GM12878 (cell line): ENCODE data around the gene NR2C2AP. TPM values are rescaled to one million over a fixed set of nuclear protein-coding genes. Genes with fewer than 3 reads are reported as not detected.

Source experiments
- ATAC-seq: fragments of 200-7000 bp; cut with Tn5 transposase; 3 replicates; pipeline ENCODE4 v1.9.1; 2020; ENCODE audit warnings: mild to moderate bottlenecking, moderate library complexity
- BruUV-seq: library from RNA; stranded (reverse); fragments of 400-500 nt; replicated peaks from 2 replicates; lab custom pipeline; 2021; lab: Mats Ljungman, UMichigan
- CTCF ChIA-PET: fragments of 300-600 bp; sonication (Branson Sonifier 250); formaldehyde crosslinking; extraction: SDS; loops from one replicate; lab custom pipeline; 2021; ENCODE audit warnings: inconsistent platforms; lab: Yijun Ruan, JAX
- POLR2A ChIA-PET: fragments of 350-600 bp; formaldehyde crosslinking; extraction: SDS; loops from one replicate; lab custom pipeline; 2021; ENCODE audit warnings: inconsistent platforms; lab: Charles Lee
- RAD21 ChIA-PET: fragments of 300-600 bp; sonication (Branson Sonifier 250); formaldehyde crosslinking; loops from one replicate; lab custom pipeline; 2023; ENCODE audit warnings: antibody characterized with exemption; ENCODE audit not compliant: unreplicated experiment; lab: Charles Lee
- SMC1A ChIA-PET: fragments of 300-600 bp; sonication (Branson Sonifier 250); formaldehyde crosslinking; loops from one replicate; lab custom pipeline; 2023; ENCODE audit not compliant: unreplicated experiment, uncharacterized antibody; lab: Charles Lee
- DNase-seq: peaks from one replicate; pipeline ENCODE4 v3.0.0-alpha.2; 2011; ENCODE audit warnings: low read depth, low spot score
- FAIRE-seq: peaks from 3 replicates; lab custom pipeline; 2011; peaks lifted over from hg19 to GRCh38; lab: Jason Lieb, UNC
- H2AFZ ChIP-seq: 2 replicates; pipeline ENCODE4 v1.6.0; 2011; ENCODE audit warnings: low read depth, low read length, control low read depth; ENCODE audit not compliant: control insufficient read depth
- H3K27ac ChIP-seq: 2 replicates; pipeline ENCODE4 v1.5.1; 2011; ENCODE audit warnings: control low read depth; ENCODE audit not compliant: control insufficient read depth, insufficient read depth
- H3K27me3 ChIP-seq, 2 experiments: replicated peaks in 1 of 2; 2 replicates each; pipeline versions ENCODE4 v1.6.0 to v1.6.1; 2011; ENCODE audit warnings: low read length in 1 of 2; ENCODE audit not compliant: control insufficient read depth in 2 of 2, insufficient read depth in 2 of 2
- H3K36me3 ChIP-seq, 2 experiments: 2 replicates each; pipeline ENCODE4 v1.5.1; 2011; ENCODE audit warnings: low read length in 1 of 2; ENCODE audit not compliant: control insufficient read depth in 2 of 2, insufficient read depth in 2 of 2
- H3K4me1 ChIP-seq: 2 replicates; pipeline ENCODE4 v1.6.1; 2011; ENCODE audit warnings: mild to moderate bottlenecking, low read length, moderate library complexity, mixed read lengths; ENCODE audit not compliant: control insufficient read depth, insufficient read depth
- H3K4me2 ChIP-seq: 2 replicates; pipeline ENCODE4 v1.6.0; 2011; ENCODE audit warnings: control low read depth; ENCODE audit not compliant: control insufficient read depth, insufficient read depth
- H3K4me3 ChIP-seq: fragments of 200-600 bp; sonication (generic); 2 replicates; pipeline ENCODE4 v1.5.1; 2016
- H3K79me2 ChIP-seq: 2 replicates; pipeline ENCODE4 v1.6.0; 2011; ENCODE audit warnings: low read length; ENCODE audit not compliant: control insufficient read depth, insufficient read depth
- H3K9ac ChIP-seq: 2 replicates; pipeline ENCODE4 v1.8.0; 2011; ENCODE audit warnings: low read length, control low read depth, mixed read lengths; ENCODE audit not compliant: control insufficient read depth, insufficient read depth
- H3K9me3 ChIP-seq: replicated peaks from 3 replicates; pipeline ENCODE4 v1.5.1; 2011; ENCODE audit warnings: mild to moderate bottlenecking, low read length; ENCODE audit not compliant: control insufficient read depth, insufficient read depth
- H4K20me1 ChIP-seq: 2 replicates; pipeline ENCODE4 v1.6.0; 2011; ENCODE audit not compliant: control insufficient read depth, insufficient read depth
- ATF7 ChIP-seq: fragments of 450-650 bp; IDR thresholded peaks from 2 replicates; pipeline ENCODE4 v1.6.1; 2016; ENCODE audit warnings: low read depth, mild to moderate bottlenecking
- BCL3 ChIP-seq: IDR thresholded peaks from 2 replicates; pipeline ENCODE4 v1.6.1; 2011; ENCODE audit warnings: borderline replicate concordance, low read depth, mild to moderate bottlenecking, moderate library complexity, low read length; ENCODE audit not compliant: insufficient read depth, poor library complexity, severe bottlenecking
- BMI1 ChIP-seq: fragments of 450-650 bp; IDR thresholded peaks from 2 replicates; pipeline ENCODE4 v1.6.1; 2016; ENCODE audit warnings: mild to moderate bottlenecking, moderate library complexity, borderline replicate concordance
- BRCA1 ChIP-seq: IDR thresholded peaks from 2 replicates; pipeline ENCODE4 v1.6.1; 2011; ENCODE audit warnings: low read depth, low read length, improper control_type of control experiment
- CBX5 ChIP-seq: sonication (generic); IDR thresholded peaks from 2 replicates; pipeline ENCODE4 v1.6.1; 2016; ENCODE audit warnings: low read depth, moderate library complexity, mild to moderate bottlenecking, inconsistent platforms
- CEBPB ChIP-seq, 2 experiments: fragments of 150-350 bp in 1 of 2; IDR thresholded peaks; 2 replicates each; pipeline ENCODE4 v1.6.1; 2012 to 2014; ENCODE audit warnings: low read depth in 2 of 2, low read length in 2 of 2, borderline replicate concordance in 1 of 2, inconsistent platforms in 1 of 2
- CREB1 ChIP-seq: IDR thresholded peaks from 2 replicates; pipeline ENCODE4 v1.6.1; 2012; ENCODE audit warnings: low read depth, mild to moderate bottlenecking, inconsistent platforms
- CREM ChIP-seq: IDR thresholded peaks from 2 replicates; pipeline ENCODE4 v1.6.1; 2014; ENCODE audit warnings: antibody characterized with exemption, low read depth
- EED ChIP-seq: sonication (generic); IDR thresholded peaks from 2 replicates; pipeline ENCODE4 v1.6.1; 2016; ENCODE audit warnings: antibody characterized with exemption, low read depth
- IKZF2 ChIP-seq, 2 experiments: fragments of 450-650 bp; IDR thresholded peaks; 2 replicates each; pipeline ENCODE4 v1.6.1; 2017; ENCODE audit warnings: mild to moderate bottlenecking in 2 of 2, moderate library complexity in 2 of 2
- MTA3 ChIP-seq: IDR thresholded peaks from 2 replicates; pipeline ENCODE4 v1.6.1; 2012; ENCODE audit warnings: low read length, inconsistent platforms, borderline replicate concordance
- POLR2AphosphoS2 ChIP-seq: IDR thresholded peaks from 2 replicates; pipeline ENCODE4 v1.6.1; 2011; ENCODE audit warnings: low read depth, mild to moderate bottlenecking, low read length, improper control_type of control experiment, moderate library complexity
- POLR2AphosphoS5 ChIP-seq: IDR thresholded peaks from 2 replicates; pipeline ENCODE4 v1.6.1; 2011; ENCODE audit warnings: mild to moderate bottlenecking, low read length, inconsistent platforms
- SMAD5 ChIP-seq: IDR thresholded peaks from 2 replicates; pipeline ENCODE4 v1.6.1; 2016; ENCODE audit warnings: antibody characterized with exemption, low read depth
- SPI1 ChIP-seq: IDR thresholded peaks from 2 replicates; pipeline ENCODE4 v1.6.1; 2011; ENCODE audit warnings: low read depth, mild to moderate bottlenecking, low read length, moderate library complexity, borderline replicate concordance; ENCODE audit not compliant: insufficient read depth
- SREBF1 ChIP-seq: IDR thresholded peaks from 2 replicates; pipeline ENCODE4 v1.6.1; 2012; ENCODE audit warnings: mild to moderate bottlenecking, low read length
- TCF12 ChIP-seq: IDR thresholded peaks from 2 replicates; pipeline ENCODE4 v1.6.1; 2011; ENCODE audit warnings: low read depth, mild to moderate bottlenecking, low read length
- WGBS: methylation state at CpG from one replicate; pipeline ENCODE4 v1.1.6; 2016; ENCODE audit warnings: low lambda C conversion rate; ENCODE audit not compliant: insufficient replicate concordance, insufficient coverage; ENCODE audit errors: missing lambda C conversion rate; 5-methylcytosine and 5-hydroxymethylcytosine counted together
- in situ Hi-C: fragments of 300-500 bp; cut with MboI; formaldehyde crosslinking; loops from 9 replicates; pipeline ENCODE4 v1.14.3; 2018; ENCODE audit warnings: mixed read lengths
- intact Hi-C: fragments of 100-400 bp; cut with micrococcal nuclease; formaldehyde crosslinking; loops from one replicate; pipeline ENCODE4 v1.14.2; 2022; ENCODE audit not compliant: unreplicated experiment
- polyA plus RNA-seq, 11 experiments: library from polyadenylated mRNA; depleted of rRNA in 4 of 11; unstranded in 6 of 11; stranded (reverse) in 5 of 11; fragments of >200 nt; fragmentation: Nextera tagmentation in 4 of 11; fragmentation: Illumina TruSeq in 1 of 11; extraction: Ambion mirVana in 4 of 11; extraction: Trizol in 1 of 11; gene quantifications; 1 replicate in 1 of 11; 2 replicates in 10 of 11; pipeline versions ENCODE4 v1.2.1 to v1.2.3, GENCODE V29; 2011 to 2016; ENCODE audit warnings: inconsistent platforms in 2 of 11, missing spikeins in 2 of 11, low read depth in 1 of 11
- total RNA-seq, 4 experiments: library from RNA; depleted of rRNA in 3 of 4; stranded (reverse); fragments of >200 nt in 3 of 4; fragmentation: Illumina TruSeq in 1 of 4; extraction: Trizol in 1 of 4; gene quantifications; 2 replicates each; pipeline versions ENCODE4 v1.2.1 to v1.2.3, GENCODE V29; 2013 to 2021
- TF ChIP-seq, protein P1 (sequence below): fragments of 450-650 bp; formaldehyde crosslinking; IDR thresholded peaks from 2 replicates; pipeline ENCODE4 v1.5.0; 2022; ENCODE audit warnings: mild to moderate bottlenecking, missing genetic modification characterization

The NR2C2AP gene
- total and polyA plus RNA-seq, 10 of the 15 experiments (the other 5 are each of a cell fraction or from before 2014, with no cell fraction given) = 21.5 to 44.8 (median 28.1) TPM

GRCh38 chr19:19157808-19158207, 45.4 kb downstream of the NR2C2AP start (continued):
- no peak for TF ChIP-seq BCL3
- TF ChIP-seq CEBPB (IDR thresholded peaks at IDR 0.05; ENCODE audit: borderline replicate concordance in 1 of 2, low read depth in 2 of 2, low read length in 2 of 2) = no peak
- no peak for TF ChIP-seq SREBF1
- no peak for TF ChIP-seq BRCA1
- TF ChIP-seq CBX5 = no peak

DNA sequence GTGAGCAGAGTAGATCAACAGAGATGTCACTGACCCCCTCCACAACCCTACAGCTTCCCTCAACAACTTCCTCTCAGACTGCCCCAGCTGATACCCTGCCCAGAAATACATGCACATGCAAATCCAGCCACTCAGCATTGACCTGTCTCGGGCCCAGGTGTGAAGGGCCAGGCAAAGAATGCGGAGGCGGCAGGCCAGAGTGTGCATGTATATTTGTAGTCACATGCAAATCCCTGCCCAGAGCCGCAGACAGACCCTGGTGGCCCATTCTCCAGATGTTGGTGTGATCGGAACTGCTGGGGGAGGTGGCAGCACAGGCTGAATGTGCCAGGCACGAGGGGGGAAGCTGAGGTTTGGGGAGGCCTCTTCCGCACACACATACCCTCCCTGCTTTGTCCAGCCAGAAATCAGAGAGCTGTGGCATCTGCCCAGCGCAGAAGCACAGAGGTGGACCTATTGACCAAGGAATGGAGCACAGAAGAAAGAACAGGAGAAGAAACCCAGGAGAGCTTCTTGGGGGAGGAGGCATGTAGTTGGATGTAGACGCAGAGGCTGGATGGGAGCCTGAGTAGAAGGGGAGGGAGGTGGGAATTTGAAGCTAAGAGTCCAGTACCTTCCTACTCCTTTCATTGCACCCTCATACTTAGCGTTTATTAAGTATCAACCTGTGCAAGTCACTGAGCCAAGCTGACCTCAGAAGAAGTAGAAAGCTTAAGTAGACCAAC, 47.6 kb downstream of the NR2C2AP start:
- DNase-seq (peak; percentile 84), ATAC-seq (peak; percentile 69), FAIRE-seq (peak; percentile 54)
- ChIA-PET POLR2A (interaction anchor here (0.9 to 7.7 kb wide), 6 partner anchors 10 to 442 kb away, joined by 3 to 74 read pairs (median 7); partner anchors contain the start of genes BORCS8, MEF2B and RFXANK), RAD21 (interaction anchor here (0.6 to 17.5 kb wide), 7 partner anchors 9 to 473 kb away, joined by 3 to 394 read pairs (median 4); partner anchors contain the start of genes BORCS8, GATAD2A, MEF2B and RFXANK), CTCF (interaction anchor here (0.8 to 11.3 kb wide), 10 partner anchors 8 to 334 kb away, joined by 3 to 135 read pairs (median 5); partner anchors contain the start of genes GATAD2A and MEF2B), SMC1A (interaction anchor here (0.6 to 7.4 kb wide), 11 partner anchors 8 to 88 kb away, joined by 3 to 83 read pairs (median 6); partner anchors contain the start of genes MEF2B and NR2C2AP)
- H3K36me3 ChIP-seq = peaks cover 0 to 3% of the 10 kb centered on the region in 2 experiments; a peak in 1 of 4 replicates
- no peak overlapping the region for H3K9ac ChIP-seq
- H3K4me2 ChIP-seq = peak overlapping the region; percentile 53
- no peaks in the 10 kb centered on the region for H4K20me1 ChIP-seq
- no peaks in the 10 kb centered on the region for H3K27me3 ChIP-seq
- peak overlapping the region; percentile 32; the same call in 1 of the 2 replicates for H3K4me3 ChIP-seq
- intact Hi-C loops = no loop called here
- peaks cover 2% of the 10 kb centered on the region for H3K79me2 ChIP-seq
- in situ Hi-C loops = no loop called here
- H3K4me1 ChIP-seq = peaks cover 64% of the 10 kb centered on the region
- BruUV-seq = no TSS peak
- H2AFZ ChIP-seq = no peak overlapping the region
- peak overlapping the region; percentile 63 for H3K27ac ChIP-seq
- no peaks in the 10 kb centered on the region; the same call in 2 of the 3 replicates for H3K9me3 ChIP-seq
- 4% methylated on average over 10 of the region's 10 CpGs for WGBS
- TF ChIP-seq SPI1 = 0 out of 2 replicates have a peak, but pooled peaks have one; percentile 19
- TF ChIP-seq IKZF2 (IDR thresholded peaks at IDR 0.05) = peak; percentile 71 to 73; a peak in 3 of 4 replicates
- TF ChIP-seq, protein P1, sequence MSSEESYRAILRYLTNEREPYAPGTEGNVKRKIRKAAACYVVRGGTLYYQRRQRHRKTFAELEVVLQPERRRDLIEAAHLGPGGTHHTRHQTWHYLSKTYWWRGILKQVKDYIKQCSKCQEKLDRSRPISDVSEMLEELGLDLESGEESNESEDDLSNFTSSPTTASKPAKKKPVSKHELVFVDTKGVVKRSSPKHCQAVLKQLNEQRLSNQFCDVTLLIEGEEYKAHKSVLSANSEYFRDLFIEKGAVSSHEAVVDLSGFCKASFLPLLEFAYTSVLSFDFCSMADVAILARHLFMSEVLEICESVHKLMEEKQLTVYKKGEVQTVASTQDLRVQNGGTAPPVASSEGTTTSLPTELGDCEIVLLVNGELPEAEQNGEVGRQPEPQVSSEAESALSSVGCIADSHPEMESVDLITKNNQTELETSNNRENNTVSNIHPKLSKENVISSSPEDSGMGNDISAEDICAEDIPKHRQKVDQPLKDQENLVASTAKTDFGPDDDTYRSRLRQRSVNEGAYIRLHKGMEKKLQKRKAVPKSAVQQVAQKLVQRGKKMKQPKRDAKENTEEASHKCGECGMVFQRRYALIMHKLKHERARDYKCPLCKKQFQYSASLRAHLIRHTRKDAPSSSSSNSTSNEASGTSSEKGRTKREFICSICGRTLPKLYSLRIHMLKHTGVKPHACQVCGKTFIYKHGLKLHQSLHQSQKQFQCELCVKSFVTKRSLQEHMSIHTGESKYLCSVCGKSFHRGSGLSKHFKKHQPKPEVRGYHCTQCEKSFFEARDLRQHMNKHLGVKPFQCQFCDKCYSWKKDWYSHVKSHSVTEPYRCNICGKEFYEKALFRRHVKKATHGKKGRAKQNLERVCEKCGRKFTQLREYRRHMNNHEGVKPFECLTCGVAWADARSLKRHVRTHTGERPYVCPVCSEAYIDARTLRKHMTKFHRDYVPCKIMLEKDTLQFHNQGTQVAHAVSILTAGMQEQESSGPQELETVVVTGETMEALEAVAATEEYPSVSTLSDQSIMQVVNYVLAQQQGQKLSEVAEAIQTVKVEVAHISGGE (CRISPR knock-in tag) = no peak
- no peak; the same call in 1 of the 2 replicates for TF ChIP-seq MTA3
- TF ChIP-seq TCF12 = peak; percentile 87
- TF ChIP-seq POLR2AphosphoS2 = no peak
- peak; percentile 48; the same call in 1 of the 2 replicates for TF ChIP-seq CREM
- no peak for TF ChIP-seq BMI1
- TF ChIP-seq CREB1 = peak; percentile 63; the same call in 1 of the 2 replicates
- peak; percentile 80 for TF ChIP-seq EED
- TF ChIP-seq ATF7 = no peak
- TF ChIP-seq SMAD5 = no peak
- TF ChIP-seq POLR2AphosphoS5 = 0 out of 2 replicates have a peak, but pooled peaks have one; percentile 18
